Body of pancreas (tissue), 4 donors: ENCODE measurements around the gene ANKH. TPM values are rescaled to one million over a fixed set of nuclear protein-coding genes. Genes with fewer than 3 reads are reported as not detected.

Experiments
- ATAC-seq: fragments of 150-250 bp; one replicate; pipeline ENCODE4 v1.9.1; 2016
- DNase-seq, 4 donors: peaks; one replicate each; pipeline ENCODE4 v3.0.0-alpha.2; 2019
- H3K27ac ChIP-seq, 4 donors: fragments of 200-600 bp; sonication (generic); 1 replicate in 3 of 4; 2 replicates in 1 of 4; pipeline versions ENCODE4 v1.5.1 to v1.6.1; 2016 to 2019; ENCODE audit warnings: mild to moderate bottlenecking in 1 of 4, mixed read lengths in 1 of 4, moderate library complexity in 1 of 4
- H3K27me3 ChIP-seq, 2 donors: fragments of 200-600 bp; sonication (generic); one replicate each; pipeline ENCODE4 v1.6.0; 2016; ENCODE audit warnings: mild to moderate bottlenecking in 1 of 2
- H3K36me3 ChIP-seq, 2 donors: fragments of 200-600 bp; sonication (generic); replicated peaks in 1 of 2; 2 replicates each; pipeline ENCODE4 v1.5.1; 2016; ENCODE audit warnings: low read depth in 2 of 2; ENCODE audit not compliant: insufficient read depth in 1 of 2
- H3K4me1 ChIP-seq: fragments of 200-600 bp; sonication (generic); one replicate; pipeline ENCODE4 v1.6.0; 2016
- H3K4me3 ChIP-seq, 2 donors: fragments of 200-600 bp; sonication (generic); 1 replicate in 1 of 2; 2 replicates in 1 of 2; pipeline ENCODE4 v1.5.1; 2016 to 2019
- H3K9me3 ChIP-seq, 3 donors: fragments of 200-600 bp; sonication (generic); 1 replicate in 2 of 3; 2 replicates in 1 of 3; pipeline ENCODE4 v1.5.1; 2016
- CTCF ChIP-seq, 7 experiments: fragments of 450-650 bp in 4 of 7; fragments of 200-600 bp in 3 of 7; sonication (generic) in 3 of 7; IDR thresholded peaks; one replicate each; pipeline ENCODE4 v1.5.1; 2016 to 2019; ENCODE audit warnings: antibody characterized with exemption in 7 of 7
- POLR2A ChIP-seq, 3 donors: fragments of 450-650 bp; IDR thresholded peaks; one replicate each; pipeline ENCODE4 v1.6.1; 2016; ENCODE audit warnings: antibody characterized with exemption in 3 of 3, mild to moderate bottlenecking in 2 of 3
- WGBS, 2 donors: methylation state at CpG; one replicate each; pipeline ENCODE4 v1.1.5; 2017; 5-methylcytosine and 5-hydroxymethylcytosine counted together
- intact Hi-C: fragments of 100-400 bp; cut with DNase I; formaldehyde crosslinking; loops from one replicate; pipeline ENCODE4 v1.15.1; 2023
- total RNA-seq, 2 donors: library from RNA; depleted of rRNA; stranded (reverse); fragments of >200 nt; gene quantifications; one replicate each; pipeline ENCODE4 v1.1.0, GENCODE V29; 2016

The ANKH gene
- total RNA-seq, 2 donors from 2014 or later: 19.1 to 20.5 TPM

GRCh38 chr5:14742498-14742897 is 129.1 kb downstream of the ANKH start:
- no peak for TF ChIP-seq CTCF (IDR thresholded peaks at IDR 0.05)
- TF ChIP-seq POLR2A (IDR thresholded peaks at IDR 0.05): no peak
- intact Hi-C loops: no loop called here
- H3K27me3 ChIP-seq: no peaks in the 10 kb centered on the region
- ATAC-seq (no peak), DNase-seq (no peak)
- H3K27ac ChIP-seq: no peak overlapping the region
- no peaks in the 10 kb centered on the region for H3K36me3 ChIP-seq
- H3K9me3 ChIP-seq: no peaks in the 10 kb centered on the region
- H3K4me3 ChIP-seq: no peak overlapping the region
- WGBS, 2 donors: 84 to 89% methylated on average over 9 of the region's 9 CpGs
- no peaks in the 10 kb centered on the region for H3K4me1 ChIP-seq

- WGBS, 2 donors: 92 to 95% methylated on average over 11 of the region's 11 CpGs
- Histone ChIP-seq H3K9me3 (no peaks in the 10 kb centered on the region), H3K4me3 (no peak overlapping the region), H3K27ac (no peak overlapping the region), H3K4me1 (no peaks in the 10 kb centered on the region), H3K36me3 (no peaks in the 10 kb centered on the region), H3K27me3 (no peaks in the 10 kb centered on the region)
- intact Hi-C loops: no loop called here
- ATAC-seq (no peak), DNase-seq (no peak)
- TF ChIP-seq POLR2A (IDR thresholded peaks at IDR 0.05) (no peak), CTCF (IDR thresholded peaks at IDR 0.05) (no peak)
These were observed 129.7 kb downstream of the ANKH start for GRCh38 chr5:14741801-14742440.

- DNase-seq (no peak), ATAC-seq (no peak)
- Histone ChIP-seq H3K9me3 (no peaks in the 10 kb centered on the region), H3K27ac (no peak overlapping the region), H3K4me1 (no peaks in the 10 kb centered on the region), H3K27me3 (no peaks in the 10 kb centered on the region), H3K36me3 (no peaks in the 10 kb centered on the region), H3K4me3 (no peak overlapping the region)
- TF ChIP-seq POLR2A (IDR thresholded peaks at IDR 0.05): no peak
- TF ChIP-seq CTCF (IDR thresholded peaks at IDR 0.05): no peak
- intact Hi-C loops: no loop called here
- WGBS, 2 donors: 90 to 94% methylated on average over 13 of the region's 13 CpGs
These were observed 130.4 kb downstream of the ANKH start for GRCh38 chr5:14741131-14741530.

- WGBS, 2 donors: 88 to 91% methylated on average over 5 of the region's 5 CpGs
- ATAC-seq (no peak), DNase-seq (no peak)
- Histone ChIP-seq H3K4me3 (no peak overlapping the region), H3K27ac (no peak overlapping the region), H3K27me3 (no peaks in the 10 kb centered on the region), H3K9me3 (no peaks in the 10 kb centered on the region), H3K36me3 (no peaks in the 10 kb centered on the region), H3K4me1 (no peaks in the 10 kb centered on the region)
- no peak for TF ChIP-seq CTCF (IDR thresholded peaks at IDR 0.05)
- TF ChIP-seq POLR2A (IDR thresholded peaks at IDR 0.05): no peak
- intact Hi-C loops: no loop called here
These were observed 131.6 kb downstream of the ANKH start for GRCh38 chr5:14739981-14740380.

GRCh38 chr5:14739538-14739937 is 132.0 kb downstream of the ANKH start:
- H3K36me3 ChIP-seq: no peaks in the 10 kb centered on the region
- WGBS, 2 donors: 75 to 83% methylated on average over 3 of the region's 3 CpGs
- intact Hi-C loops: no loop called here
- H3K27me3 ChIP-seq: no peaks in the 10 kb centered on the region
- no peak for ATAC-seq
- H3K4me3 ChIP-seq: no peak overlapping the region
- peak in 1 of 4 donors; percentile 23 for DNase-seq
- no peaks in the 10 kb centered on the region for H3K9me3 ChIP-seq
- TF ChIP-seq POLR2A (IDR thresholded peaks at IDR 0.05): no peak
- no peak for TF ChIP-seq CTCF (IDR thresholded peaks at IDR 0.05)
- H3K27ac ChIP-seq: no peak overlapping the region
- no peaks in the 10 kb centered on the region for H3K4me1 ChIP-seq
